SH-SY5Y (cell line): Measurements from ENCODE around the gene TACC3.

Experiments
- GATA2 ChIP-seq: IDR thresholded peaks from 2 replicates; pipeline ENCODE4 v1.6.1; 2011; ENCODE audit warnings: mild to moderate bottlenecking, low read depth, low read length
- GATA3 ChIP-seq: IDR thresholded peaks from 2 replicates; pipeline ENCODE4 v1.6.1; 2011; ENCODE audit warnings: low read depth, mild to moderate bottlenecking, low read length, moderate library complexity

Gene TACC3

GRCh38 chr4:1785592-1785991, 64.3 kb downstream of the TACC3 start:
- no peak for TF ChIP-seq GATA3
- TF ChIP-seq GATA2, result no peak

DNA sequence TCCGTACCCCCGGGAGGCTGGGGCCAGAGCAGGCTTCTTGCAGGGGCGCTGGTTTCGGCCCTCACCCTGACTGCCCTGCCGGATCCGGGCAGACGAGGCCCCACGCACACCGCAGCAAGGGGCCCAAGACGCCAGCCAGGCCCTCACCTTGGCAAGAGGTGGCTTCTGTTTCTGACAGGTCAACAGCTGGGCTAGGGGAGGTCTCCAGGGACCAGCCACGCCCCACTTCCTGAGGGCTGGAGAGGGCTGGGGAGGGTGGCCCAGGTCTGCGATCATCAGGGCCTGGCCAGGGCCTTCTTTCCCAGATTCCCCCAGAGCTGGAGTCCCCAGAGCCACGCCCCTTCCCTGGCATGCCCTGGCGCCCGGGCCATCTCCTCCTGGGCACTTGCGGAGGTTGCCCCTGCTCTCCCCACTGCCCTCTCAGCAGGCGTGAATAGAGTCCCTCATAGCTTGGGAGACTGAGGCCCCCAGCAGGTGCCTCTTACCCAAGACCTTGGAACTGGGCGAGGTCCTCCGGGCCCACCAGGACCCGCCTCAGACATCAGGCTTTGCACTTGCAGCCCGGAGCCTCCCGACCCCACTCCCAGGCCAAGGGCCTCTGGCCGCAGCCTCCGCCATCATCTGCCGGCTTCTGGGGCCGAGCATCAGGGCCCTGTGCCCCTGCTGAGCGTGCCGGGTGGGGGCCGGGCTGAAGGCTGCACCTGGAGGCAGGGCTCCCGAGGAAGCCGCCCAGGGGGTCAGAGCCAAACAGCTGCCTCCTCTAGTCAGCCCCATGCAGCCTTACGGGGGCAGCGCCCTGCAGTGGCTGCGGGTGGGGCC, 65.4 kb downstream of the TACC3 start:
- TF ChIP-seq GATA2 (no peak), GATA3 (no peak)

DNA sequence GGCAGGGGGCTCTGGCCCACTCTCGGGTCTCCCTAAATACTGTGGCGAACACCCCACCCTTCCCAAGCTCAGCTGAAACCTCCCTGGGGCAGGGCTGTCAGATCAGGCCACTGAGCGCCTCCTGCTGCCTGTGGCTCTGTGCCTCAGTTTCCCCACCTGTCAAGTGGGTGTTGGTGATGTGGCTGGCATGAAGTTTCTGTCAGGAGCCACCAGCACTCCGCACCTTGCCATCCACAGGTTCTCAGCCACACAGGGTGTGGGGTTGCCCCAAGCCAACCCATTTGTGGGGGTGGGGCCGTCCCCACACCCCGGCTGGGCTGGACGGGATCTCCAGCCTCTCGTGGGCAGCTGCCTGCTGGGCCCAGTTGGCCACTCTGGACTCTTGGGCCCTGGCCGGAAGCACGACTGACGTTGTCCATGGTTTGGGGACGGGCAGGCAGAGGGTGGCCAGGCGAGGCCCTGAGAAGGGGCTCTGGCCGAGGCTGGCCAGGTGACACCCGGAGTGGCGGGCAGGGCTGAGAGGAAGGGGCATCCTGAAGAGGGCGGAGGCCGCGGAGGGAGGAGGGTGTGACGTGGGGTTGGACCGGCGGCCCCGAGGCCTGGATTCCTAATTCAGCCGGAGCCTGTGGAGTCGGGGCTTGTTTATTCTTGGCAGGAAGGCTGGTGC, 66.2 kb downstream of the TACC3 start:
- TF ChIP-seq GATA3 (no peak), GATA2 (no peak)

GRCh38 chr4:1788254-1788973, 67.1 kb downstream of the TACC3 start:
- TF ChIP-seq GATA2 (no peak), GATA3 (no peak)

- TF ChIP-seq GATA2, result no peak
- no peak for TF ChIP-seq GATA3
These were observed 68.2 kb downstream of the TACC3 start for GRCh38 chr4:1789552-1789951.

- TF ChIP-seq GATA2 (no peak), GATA3 (no peak)
These were observed 68.7 kb downstream of the TACC3 start for GRCh38 chr4:1790005-1790404.

- TF ChIP-seq GATA2, result no peak
- no peak for TF ChIP-seq GATA3
These were observed 71.0 kb downstream of the TACC3 start for GRCh38 chr4:1792158-1792831.

GRCh38 chr4:1792832-1793495, 71.6 kb downstream of the TACC3 start, which contains the start of gene FGFR3:
TSS of gene FGFR3 (plus strand) at chr4:1793293. CDS start at chr4:1793935, 642 bp downstream.
- TF ChIP-seq GATA2 (no peak), GATA3 (no peak)

- TF ChIP-seq GATA3 (no peak), GATA2 (no peak)
These were observed 72.1 kb downstream of the TACC3 start for GRCh38 chr4:1793496-1793840.

DNA sequence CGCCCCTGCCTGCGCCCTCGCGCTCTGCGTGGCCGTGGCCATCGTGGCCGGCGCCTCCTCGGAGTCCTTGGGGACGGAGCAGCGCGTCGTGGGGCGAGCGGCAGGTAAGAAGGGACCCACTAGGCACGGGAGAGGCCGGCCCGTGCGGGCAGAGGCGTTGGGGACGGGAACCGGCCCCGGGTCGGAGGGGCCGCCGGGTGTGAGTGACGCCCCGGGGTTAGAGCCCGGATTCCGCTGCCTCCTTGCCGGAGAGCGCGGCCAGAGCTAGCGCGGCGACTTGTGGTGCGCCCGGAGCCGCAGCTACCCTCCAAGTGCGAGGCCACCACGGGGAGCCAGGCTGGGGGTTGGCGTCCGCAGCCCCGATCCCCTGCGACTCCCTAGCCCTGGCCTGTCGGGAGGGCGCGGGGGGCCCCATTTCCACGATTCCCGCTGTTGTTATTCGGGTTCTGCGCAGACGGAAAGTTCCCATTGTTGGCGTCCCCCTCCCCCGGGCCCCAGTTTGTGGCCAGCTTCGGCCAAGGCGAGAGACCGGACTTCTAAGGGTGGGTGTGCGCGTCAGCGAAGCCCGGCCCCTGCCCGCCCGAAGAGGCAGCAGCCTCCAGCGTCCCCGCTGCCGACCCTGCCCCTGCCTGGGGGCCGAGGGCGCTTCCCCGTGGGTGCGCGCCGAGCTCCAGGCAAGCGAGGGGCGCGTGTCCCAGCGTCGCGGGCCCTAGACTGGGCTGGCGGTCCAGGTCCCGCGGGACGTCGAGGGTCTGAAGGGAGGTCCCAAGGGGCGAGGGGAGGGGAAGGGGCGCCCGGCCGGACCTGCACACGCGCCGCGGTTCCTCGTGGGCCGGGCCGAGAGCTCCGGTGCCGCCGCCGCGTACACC, 72.9 kb downstream of the TACC3 start:
- no peak for TF ChIP-seq GATA2
